ENCODE data around the gene SSBP2.

The SSBP2 gene

DNA sequence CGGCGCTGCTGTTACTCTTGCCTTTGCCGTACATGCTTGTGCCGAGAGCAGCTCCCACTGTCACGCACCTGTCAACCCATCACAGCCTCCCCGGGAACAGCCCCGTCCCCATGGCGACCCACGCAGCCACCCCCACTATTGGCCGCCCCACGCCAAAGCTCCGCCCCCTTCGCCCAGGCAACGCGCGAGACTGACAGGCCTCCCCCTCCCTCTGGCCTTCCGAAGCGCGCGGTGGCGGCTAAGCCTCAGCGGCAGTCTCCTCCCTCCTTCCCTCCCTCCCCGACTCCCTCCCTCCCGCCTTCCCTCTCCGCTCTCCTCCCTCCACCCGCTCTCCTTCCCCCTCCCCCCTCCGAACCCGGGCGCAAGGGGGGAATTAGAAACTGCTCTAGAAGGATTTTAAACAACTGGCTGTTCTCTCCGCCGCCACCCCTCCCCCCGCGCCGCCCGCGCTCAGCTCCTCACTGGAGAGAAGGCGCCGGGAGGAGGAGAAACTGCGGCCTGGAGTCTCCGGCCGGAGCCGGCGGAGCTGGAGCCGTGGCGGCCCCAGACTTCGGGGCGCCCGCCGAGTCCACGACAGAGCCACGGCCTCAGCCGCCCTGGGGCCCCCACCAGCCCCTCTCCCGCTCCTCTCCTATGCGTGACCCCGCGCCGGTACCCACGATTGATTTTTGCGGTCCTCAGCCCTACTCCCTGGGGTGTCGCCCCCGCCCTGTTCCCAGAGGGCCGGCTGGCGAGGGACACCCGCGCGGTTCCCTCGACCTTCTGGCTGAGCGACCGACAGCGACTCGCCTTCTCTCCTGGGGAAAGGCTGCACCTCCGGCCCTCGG lies at the start of gene SSBP2:
Gene SSBP2, minus strand, starts transcription at position 89 of the 827 bp plus-strand sequence. Its CDS starts 55 bp downstream, at position 34.
- DNase-seq (ENCODE audit: low read depth in 2 of 2) = peak; percentile 98

DNA sequence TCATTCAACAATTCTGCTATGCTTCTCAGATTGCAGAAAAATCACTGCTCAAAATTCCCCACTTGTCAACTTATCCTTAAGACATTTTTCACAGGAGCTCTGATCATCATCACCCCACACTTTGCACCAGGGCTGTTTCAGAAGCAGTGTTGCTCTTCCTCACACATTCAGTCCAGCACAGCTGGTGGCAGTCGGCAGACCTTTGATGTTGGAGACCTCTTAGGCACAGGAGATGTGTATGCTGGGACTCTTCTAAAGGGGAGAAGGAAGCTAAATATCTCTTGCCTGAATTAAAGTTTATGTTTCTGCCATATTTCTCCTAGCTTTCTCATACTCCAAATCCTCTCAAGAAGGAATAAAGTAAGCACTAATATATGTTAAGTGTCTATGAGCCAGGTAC lies 44.8 kb upstream of the SSBP2 start:
- DNase-seq (ENCODE audit: low read depth in 2 of 2) = no peak

DNA sequence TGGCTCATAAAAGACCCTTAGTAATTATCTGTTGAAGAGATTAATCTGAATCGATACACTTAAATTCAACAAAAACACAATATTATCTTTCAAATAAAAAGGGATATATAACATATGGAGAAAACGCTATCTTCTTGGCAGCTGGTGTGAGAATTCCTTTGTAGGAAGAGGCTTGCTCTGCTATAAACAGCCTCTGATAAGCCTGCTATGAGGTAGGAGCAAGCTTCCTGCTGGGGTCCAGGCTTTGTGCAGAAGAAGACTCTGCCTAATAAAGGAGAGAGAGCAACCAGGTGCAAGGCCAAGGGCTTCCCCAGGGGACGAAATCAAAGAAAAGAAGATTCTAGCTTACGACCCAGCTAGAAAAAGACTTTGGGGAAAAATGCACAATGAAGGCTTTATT lies 43.3 kb upstream of the SSBP2 start:
- no peak for DNase-seq (ENCODE audit: low read depth in 2 of 2)

DNA sequence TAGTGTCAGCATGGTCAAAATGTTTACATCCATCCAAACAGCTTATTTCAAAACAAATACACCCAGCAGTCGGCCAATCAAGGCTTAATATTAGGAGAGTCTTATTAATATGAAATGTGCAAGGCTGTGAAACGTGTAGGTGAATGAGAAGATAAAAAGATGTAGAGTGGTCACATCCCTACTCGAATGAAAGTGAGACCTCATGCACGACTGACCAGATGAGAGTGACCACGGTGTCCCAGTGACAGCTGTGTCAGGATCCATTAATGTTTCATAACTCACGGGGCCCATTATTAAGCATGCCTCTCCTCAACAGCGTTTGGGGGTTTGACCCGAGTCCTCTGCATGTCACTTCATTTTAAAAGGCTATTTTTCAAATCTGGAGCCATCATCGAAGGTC lies 39.4 kb upstream of the SSBP2 start:
- DNase-seq (ENCODE audit: low read depth in 2 of 2) = no peak

DNA sequence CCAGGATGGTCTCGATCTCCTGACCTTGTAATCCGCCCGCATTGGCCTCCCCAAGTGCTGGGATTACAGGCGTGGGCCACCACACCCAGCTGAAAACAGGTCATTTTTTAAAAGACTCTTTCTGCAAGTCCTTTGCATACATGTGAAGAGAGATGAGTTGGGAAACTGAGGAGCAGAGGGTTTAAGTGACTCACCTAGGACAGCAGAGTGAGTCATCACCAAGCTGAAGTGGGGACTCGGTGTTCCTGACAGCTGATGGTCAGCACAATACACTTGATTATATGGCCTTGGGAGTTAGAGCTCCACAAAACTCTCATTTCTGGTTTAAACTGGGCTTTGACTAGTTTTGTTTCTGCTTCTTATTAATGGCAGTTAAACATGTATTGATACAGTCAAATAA lies 38.1 kb upstream of the SSBP2 start:
- no peak for DNase-seq (ENCODE audit: low read depth in 2 of 2)

DNA sequence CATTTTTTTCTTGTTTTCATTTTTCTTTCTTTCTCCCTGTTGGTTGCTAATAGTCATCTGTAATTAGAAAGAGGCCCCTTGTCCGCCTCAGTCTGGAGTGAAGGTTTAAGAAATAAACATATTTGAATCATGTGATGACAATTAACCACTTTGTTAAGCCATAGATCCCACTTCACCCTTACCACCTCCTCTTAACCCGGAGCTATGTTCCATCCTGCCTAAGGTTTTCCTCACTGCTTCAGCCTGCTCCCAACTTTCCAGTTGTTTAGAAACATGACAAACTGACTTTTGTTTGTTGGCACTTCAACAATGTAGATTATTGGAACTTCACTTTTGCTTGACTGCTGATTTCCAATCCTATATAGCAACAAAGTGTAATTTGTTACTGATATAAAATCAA lies 37.4 kb upstream of the SSBP2 start:
- DNase-seq (ENCODE audit: low read depth in 2 of 2) = no peak

DNA sequence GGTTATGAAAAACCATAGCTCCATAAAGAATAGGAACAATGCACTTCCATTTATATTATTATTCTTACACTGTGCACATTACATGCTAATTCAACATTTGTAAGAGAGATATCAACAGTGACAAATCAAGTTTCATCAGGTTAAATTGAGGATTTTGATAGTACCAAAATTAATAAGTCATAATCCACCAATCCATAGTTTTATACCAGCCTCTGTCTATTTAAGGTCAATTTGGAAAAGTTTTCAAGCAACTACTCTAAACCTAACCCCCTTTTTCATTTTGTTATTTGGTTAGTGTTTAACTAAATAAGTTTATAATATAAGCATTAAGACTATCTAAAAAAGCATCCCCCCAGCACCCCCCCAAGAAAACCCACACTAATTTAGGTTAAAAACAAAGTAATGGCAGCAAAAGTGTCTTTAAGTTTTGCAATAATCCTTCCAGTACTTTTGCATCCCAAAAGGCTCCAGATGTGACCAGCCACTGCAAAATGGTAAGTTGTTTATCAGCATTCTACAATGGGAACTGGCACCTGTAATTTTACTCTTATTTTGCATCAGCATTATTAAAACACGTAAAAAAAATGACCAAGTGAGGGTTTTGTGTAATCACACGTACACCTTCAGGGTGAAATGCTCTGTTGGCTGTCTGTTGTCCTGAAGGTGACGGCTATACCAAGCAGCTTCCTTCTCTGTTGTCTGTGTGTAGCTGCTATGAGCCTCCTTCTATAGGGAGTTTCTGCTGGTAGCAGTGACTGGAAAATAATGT lies 36.8 kb upstream of the SSBP2 start:
- DNase-seq (ENCODE audit: low read depth in 2 of 2) = no peak

DNA sequence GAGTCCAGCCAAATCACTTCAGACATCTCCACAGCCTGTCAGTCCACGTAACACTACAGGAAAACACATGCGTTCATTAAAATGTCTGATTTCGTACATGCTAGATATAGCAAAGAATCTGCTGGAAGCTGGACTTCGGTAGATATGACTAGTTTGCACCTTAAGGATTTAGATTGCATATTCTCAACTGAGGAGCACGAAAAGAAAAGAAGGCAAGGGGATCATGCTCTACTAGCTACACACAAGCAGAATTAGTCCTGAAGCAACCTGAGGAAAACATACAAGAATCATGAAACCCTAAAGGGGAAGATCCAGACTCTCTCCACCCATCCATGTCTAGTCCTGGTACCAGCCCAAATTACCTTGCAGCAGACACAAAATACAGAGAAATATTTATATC lies 36.1 kb upstream of the SSBP2 start:
- DNase-seq (ENCODE audit: low read depth in 2 of 2) = no peak

DNA sequence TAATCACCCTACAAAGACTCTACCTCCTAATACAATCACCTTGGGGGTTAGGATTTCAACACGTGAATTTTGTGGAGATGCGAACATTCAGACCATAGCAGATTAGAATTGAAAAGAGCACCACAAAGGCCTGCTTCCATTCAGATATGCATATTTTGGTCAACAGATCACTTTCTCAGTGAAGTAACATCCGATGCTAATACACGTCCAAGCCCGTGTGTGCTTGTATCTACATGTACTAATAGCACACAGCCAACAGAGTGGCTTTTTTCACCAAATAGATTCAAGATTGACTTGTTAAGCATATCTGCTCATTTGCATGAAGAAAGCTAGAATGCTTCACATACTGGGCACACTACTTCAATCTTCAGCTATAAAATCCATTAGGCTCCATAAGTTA lies 35.6 kb upstream of the SSBP2 start:
- no peak for DNase-seq (ENCODE audit: low read depth in 2 of 2)

DNA sequence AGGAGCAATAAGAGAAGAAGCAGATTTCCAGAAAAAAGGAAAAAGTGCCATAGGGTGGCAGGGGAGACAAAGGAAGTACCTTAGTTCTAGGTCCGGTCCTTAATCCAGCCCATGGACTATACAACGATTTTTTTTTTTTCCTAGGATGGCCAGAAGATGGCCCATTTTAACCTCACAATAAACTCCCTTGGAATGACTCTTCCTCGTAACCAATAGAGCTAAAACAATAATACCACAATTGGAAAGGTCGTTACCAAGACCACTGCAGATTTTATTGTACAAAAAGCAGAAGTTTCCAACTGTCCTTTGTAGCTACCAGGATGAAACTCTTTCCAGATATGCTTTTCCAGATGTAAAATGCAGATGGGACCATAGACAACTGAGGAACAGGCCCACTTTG lies 34.4 kb upstream of the SSBP2 start:
- DNase-seq (ENCODE audit: low read depth in 2 of 2) = no peak

DNA sequence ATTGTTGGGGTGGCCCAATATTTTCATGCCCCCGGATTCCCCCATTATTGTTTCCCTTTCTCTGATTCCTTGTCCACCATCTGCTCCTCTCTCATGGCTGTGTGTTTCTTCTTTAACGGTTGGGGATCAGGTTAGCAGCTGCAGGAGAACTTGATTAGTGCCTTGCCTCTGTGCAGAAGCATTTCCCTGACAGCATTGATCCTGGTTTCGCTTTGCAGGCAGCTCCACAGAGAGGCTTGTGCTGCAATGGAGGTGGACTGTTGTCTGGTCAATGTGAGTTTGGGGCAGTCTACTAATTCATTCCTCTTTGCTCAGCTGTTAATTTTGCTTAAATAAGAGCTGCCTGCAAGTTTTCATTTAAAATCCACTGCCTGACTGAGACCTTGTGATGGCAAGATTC lies 32.5 kb upstream of the SSBP2 start:
- no peak for DNase-seq (ENCODE audit: low read depth in 2 of 2)

DNA sequence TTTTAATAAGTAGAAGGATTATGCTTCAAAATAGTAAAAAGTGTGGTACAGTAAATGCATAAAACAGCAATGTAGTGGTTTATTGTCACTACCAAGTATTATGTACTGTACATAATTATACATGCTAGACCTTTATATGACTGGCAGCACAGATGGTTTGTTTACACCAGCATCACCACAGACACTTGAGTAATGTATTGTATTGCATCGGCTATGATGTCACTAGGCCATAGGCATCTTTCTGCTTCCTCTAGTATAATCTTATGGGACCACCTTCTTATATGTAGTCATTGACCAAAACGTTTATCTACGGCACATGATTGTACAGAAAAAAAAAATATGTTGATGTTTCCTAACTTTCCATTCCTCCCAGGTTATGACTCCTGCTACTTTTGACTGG lies 31.9 kb upstream of the SSBP2 start:
- DNase-seq (ENCODE audit: low read depth in 2 of 2) = no peak

DNA sequence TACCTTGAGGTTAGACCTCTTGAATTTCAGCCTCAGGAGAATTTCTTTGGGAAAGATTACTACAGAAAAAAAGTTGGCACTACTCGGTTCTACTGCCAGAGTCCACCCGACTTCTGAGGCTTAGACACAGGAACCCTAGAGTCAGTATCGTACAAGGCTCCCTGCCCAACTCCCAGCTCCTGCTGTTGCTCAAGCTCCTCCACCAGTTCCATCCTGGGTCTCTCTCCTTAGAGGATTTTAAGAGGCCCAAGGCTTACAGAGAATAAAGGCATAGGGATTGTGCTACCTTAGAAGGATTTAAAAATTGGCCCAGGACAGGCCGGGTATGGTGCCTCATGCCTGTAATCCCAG lies 29.0 kb upstream of the SSBP2 start:
- no peak for DNase-seq (ENCODE audit: low read depth in 2 of 2)

DNA sequence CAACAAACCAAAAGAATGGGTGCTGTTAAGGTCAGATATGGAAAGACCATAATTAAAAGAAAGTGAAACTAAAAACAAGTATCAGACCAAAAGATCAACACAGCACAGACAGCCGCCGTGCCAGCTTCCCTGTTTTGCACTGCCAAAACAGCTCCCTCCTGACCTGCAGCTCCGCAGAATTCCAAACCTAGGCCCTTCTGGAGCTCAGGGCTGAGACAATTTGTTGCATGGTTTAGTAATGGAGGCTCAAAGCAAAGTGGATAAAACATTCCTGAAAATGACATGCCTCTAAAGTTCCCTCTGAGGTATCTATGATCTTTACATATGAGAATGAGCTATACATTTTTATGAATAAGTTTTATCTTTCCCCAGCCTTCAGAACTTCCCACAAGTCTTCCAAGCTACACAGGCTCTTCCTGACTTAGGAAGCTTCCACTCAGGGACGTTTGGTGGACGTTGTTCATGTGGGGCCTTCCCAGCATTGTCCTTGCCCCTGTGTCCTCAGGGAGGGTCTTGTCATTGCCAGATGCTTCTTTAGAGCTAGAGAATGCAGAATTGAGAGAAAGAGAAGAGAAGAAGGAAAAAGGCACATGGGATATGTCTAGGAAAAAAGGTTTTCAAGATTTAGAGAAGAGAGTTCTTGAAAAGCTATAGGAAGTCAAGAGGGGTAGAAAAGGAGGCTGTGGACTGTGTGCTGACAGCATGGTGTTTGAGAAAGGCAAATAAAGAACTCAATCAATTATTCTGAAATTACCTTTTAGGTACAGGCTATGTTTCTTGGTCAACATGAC lies 28.4 kb upstream of the SSBP2 start:
- peak; percentile 1 to 2 for DNase-seq (ENCODE audit: low read depth in 2 of 2)

DNA sequence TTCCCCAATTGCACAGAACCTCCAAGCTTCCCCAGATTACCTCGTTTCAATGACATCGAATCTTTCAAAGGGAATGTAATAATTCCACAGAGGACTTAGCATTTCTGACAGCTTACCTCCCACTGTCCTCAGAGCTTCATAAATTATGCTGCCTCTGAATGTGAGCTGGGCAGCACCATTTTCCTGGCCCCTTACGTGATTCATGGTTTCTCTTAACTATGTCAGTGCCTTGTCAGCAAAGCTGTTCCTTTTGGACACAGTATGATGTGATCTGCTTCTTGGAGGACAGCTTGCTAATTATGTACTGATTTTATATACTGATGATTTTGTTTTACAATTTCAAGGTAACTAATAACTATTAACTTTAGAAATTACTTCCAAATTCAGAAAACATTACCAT lies 27.7 kb upstream of the SSBP2 start:
- DNase-seq (ENCODE audit: low read depth in 2 of 2) = no peak

DNA sequence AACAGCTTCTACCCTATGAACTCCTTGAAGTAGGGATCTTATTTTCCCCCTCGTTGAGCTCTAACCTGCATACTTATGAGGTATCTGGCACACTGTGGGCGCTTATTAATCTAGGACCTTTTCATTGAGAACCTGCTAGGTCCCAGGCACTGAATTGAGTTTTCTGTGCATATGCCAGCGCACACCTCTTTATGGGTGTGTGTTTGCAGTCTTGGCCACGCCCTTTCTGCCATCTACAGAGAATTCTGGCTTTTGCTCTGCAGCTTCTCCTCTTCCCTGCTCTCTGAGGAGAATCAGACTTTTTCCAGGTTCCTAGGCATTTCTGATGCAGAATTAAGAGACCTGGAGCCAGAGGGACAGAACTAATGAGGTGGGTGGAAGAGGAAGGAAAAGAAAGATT lies 25.4 kb upstream of the SSBP2 start:
- DNase-seq (ENCODE audit: low read depth in 2 of 2) = no peak

DNA sequence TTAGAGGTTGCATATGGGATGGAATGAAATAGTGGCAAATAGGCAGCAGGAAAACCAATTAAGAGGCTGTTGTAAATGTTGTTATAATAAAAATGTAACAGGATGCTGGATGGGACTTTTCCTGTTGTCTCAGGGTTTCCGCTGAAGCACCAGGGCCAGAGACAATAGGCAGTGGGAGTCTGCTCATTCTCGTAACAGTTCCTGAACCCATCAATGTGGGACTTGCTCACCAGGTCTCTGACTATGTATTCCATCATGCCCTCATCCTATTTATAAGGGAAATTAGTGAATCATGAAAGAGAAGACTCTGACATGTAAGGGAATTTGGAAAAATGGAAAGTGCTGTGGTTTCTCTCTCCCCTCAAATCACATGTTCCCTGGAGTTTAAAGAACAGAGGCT lies 23.5 kb upstream of the SSBP2 start:
- DNase-seq (ENCODE audit: low read depth in 2 of 2) = no peak

DNA sequence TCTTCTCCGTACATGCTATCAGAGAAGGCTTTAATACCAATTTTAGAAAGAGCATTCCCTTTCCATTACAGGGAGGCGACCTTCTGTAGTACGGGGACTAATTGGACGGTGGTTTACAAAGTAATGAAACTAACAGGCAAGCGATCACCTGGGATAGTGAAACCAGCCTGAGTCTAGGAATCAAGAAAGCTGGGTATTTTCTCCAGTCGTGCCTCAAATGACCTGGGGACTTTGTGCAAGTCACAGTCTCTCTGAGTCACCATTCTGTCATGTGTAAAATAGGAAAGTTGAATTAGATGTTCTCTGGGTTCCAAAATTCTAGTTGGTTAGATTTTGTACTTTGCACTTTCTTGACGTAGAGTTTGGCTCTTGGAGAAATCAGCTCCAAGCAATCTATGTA lies 22.7 kb upstream of the SSBP2 start:
- DNase-seq (ENCODE audit: low read depth in 2 of 2) = no peak

DNA sequence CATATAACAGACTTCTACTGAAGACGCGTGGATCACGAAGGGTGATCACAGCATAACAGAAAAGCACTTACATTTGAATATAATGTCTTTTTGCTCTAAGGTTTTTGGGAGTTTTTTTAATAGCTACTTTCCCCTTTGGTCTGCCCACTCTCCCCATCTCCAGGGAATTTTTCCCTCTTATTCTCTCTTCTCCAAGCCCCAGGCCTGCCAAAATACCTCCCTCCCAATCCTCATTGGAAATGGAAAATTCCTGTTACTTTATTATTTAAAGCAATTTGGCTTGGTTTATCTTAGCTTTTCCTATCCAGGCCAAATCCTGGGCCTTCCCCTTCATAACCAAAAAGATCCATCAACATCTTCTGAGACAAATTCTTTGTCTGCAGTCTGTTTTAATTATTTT lies 22.3 kb upstream of the SSBP2 start:
- DNase-seq (ENCODE audit: low read depth in 2 of 2) = no peak

DNA sequence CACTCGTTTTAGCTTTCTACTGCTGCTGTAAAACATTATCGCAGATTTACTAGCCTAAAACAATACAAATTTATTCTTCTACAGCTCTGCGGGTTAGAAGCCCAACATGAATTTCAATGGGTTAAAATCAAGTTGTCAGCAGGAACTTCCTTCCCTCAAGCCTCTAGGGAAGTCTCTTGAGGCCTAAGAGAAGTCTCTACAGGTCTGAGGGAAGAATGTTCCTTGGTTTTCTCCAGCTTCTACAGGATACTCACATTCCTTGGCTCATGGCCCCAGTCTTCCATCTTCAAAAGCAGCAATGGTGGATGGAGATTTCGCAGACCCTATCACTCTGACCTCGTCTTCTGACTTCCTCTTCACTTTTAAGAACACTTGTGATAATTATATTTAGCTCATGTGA lies 21.6 kb upstream of the SSBP2 start:
- DNase-seq (ENCODE audit: low read depth in 2 of 2) = no peak

DNA sequence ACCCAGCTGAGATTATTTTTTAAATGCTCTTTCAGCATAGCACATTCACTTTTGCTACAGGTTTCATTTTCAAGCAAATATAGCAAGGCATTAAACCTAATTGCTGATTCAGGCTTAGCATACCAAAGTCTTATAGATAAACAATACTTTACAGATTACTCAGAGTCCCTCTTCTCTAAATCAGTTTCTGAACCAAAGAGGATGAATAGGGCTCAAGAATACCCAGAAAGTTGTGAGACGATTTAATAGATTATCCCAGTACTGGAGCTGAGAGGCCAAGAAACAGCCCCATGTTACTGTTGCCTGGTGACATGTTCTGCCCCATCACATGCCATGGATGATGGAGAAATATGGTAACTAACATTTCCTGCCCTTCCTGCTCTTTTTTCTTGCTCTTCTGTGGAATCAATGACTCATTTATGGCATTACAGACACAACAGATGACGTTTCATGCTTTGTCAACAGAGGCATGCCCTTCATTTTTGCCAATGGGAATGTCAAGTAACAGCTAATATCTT lies 18.1 kb upstream of the SSBP2 start:
- no peak for DNase-seq (ENCODE audit: low read depth in 2 of 2)

DNA sequence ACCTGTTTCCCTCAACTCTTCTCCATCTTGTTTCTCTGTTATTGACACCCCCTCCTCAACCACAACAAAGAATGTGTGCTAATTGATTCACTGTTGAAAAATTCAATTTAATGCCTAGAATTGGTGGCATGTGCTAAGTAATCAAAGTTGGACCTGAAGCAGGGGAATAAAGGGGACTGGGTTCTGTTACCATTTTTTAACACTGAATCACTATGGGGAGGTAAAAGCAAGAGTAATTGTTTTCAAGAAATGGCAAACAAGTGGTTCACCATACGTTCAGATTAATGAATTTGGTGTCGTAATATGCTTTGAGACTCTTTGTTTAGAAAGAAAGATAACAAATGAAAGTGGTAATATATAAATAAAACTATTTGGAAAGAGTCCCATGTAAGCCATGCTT lies 17.0 kb upstream of the SSBP2 start:
- no peak for DNase-seq (ENCODE audit: low read depth in 2 of 2)

Data from stimulated activated CD8-positive, alpha-beta memory T cell treated with anti-CD3 and anti-CD28 coated beads, Interleukin-15, amount 100 ng/mL, for 4 hours (primary cell).